CD4-positive, alpha-beta T cell treated with Interleukin-12 subunit alpha and Interleukin-12 subunit beta, for 1 hour (primary cell): ENCODE measurements around the gene KIFBP.
A peak's percentile ranks its signal among the peaks of the same experiment; 100 is the strongest.

ENCODE experiments used
- DNase-seq: peaks from one replicate; pipeline ENCODE4 v3.0.0-alpha.2; 2020

Gene KIFBP

DNA sequence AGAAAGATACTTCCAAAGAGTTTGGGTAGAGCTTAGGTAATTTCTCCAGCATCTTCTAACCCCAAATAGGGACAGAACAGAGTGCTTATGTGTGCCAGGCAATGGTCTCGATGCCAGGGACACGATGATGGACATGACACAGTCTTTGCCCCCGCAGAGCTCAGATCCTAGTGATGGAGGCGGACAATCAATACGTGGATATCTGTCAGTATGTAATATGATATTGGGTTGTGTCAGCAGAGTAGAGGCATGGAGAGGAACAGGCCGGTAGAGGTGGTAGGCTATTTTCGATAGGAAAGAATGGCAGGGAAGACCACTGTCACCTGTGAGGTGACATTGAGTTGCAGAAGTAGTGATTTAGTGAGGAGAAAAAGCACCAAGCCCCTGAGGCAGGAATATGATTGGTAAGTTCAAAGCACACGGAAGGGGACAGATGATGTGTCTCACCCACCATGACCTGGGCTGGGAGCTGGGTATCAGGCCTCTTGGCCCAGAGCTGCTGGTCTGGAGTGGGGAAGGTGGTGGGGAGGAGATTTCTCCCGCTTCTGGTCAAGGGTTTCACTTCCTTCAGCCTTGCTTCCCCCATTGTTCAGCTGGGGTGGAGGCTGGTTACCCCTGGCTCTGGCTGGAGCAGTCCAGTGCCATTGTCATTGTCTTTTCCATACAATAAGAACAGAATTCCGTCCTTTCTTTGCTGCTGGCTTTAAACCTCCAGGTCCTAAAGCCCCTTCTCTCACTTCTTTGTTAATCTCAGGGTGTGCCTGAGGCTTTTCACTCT lies 63.3 kb downstream of the KIFBP start:
- no peak for DNase-seq

- DNase-seq = no peak
Observed at GRCh38 chr10:69052736-69053135, 64.1 kb downstream of the KIFBP start.

DNA sequence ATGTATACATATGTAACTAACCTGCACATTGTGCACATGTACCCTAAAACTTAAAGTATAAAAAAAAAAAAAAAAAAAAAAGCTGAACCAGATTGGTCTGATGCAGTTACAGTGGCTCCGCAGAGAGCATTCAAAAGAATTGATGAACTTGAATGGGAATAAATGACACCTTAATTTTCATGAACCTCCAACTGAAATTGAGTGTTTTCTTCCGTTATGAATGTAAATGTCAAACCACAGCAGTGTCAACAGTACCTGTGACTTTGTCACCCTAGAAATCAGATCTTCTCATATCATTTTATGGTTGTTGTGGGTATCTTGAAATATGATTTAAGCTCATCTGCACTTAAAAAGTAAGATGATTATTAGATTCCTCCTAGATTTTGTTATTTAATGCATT lies 66.6 kb downstream of the KIFBP start:
- DNase-seq = no peak

- peak; percentile 7 for DNase-seq
Observed at GRCh38 chr10:69056129-69056528, 67.5 kb downstream of the KIFBP start.

GRCh38 chr10:69056536-69057260 lies 68.1 kb downstream of the KIFBP start:
- DNase-seq = no peak

DNA sequence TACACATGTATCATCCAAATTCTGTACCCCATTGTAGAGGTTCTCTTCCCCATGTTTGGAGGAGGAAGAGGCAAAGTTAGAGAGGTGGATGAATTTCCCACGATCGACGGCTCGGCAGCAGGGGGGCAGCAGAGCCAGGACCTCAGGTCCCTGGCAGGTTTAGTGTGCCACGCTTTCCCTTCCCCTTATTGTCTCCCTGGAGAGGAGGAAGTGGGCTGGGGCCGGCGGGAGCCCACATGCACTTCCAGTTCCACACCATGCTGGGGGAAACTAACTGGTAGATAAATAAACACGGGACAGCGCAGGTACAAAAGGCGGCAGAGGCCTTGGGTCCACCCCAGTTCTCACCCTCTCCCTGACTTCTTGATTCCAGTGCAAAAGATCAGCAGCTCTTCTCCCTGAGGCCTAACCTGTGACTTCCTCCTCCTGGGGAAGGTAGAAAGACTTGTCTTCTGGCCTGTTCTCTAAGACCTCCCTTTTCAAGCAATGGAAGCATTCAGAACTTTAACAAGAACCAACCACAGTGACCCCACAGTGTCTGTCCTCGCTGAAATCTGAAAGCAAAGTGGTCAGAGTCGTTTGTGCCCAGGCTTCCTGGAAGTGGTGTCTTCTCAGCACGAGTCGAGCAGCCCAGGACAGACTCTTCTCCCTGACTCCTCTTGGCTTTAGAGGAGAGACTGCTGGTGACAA lies 68.8 kb downstream of the KIFBP start:
- peak; percentile 10 for DNase-seq

- no peak for DNase-seq
Observed at GRCh38 chr10:69057951-69058297, 69.3 kb downstream of the KIFBP start.

- DNase-seq = no peak
Observed at GRCh38 chr10:69060127-69060798, 71.7 kb downstream of the KIFBP start.

DNA sequence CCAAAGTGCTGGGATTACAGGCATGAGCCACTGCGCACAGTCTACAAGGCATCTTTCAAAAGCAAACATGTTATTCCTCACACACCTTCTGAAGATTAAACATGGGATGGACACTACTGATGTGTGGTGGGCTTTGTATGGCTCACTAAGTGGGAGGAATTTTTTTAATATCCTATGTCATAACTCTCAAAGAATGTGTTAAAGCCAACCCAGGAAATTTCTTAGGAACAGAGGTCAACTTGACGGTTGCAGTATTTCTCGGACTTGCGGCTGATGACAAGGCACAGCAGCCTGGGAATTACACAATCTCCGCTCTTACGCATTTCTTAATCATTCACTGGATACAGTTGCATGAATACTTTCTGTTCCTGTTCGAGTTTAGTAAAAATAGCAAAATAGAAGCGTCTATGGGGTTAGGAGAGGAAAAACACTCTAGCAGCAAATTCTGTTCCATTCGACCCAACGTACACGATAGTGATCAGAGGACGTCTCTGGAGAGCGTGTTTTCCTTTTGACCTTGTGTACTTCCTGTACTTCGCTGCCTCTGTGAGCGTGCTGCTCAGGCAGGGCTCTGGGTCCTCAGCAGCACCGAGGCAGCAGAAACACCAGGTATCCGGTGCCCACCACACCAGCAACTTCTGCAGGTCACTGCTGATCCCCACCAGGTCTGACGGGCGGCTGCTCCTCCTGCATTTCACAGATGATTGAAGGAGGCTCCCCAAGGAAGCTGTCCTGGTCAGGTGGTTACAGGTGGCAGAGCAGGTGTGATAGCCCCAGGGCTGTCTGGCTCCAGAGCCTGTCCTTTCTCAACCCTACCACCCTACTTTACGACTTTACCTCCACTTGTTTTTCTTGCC lies 72.9 kb downstream of the KIFBP start:
- DNase-seq = peak; percentile 49

DNA sequence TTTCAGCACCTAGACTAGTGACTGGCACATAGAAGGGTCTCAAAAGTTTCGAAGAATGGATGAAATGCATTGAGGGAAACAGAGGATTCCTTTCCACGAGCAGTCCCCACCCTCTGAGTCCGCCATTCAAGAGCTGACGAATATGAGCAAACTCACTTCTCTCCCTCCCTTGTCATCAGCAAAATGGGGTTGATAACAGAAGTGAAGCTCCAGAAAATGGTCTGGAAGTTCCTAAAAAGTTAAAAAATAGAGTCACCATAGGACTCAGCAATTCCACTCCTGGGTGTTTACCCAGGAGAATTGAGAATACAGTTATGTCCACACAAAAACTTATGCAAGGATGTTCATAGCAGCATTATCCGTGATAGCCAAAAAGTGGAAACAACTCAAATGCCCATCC lies 74.3 kb downstream of the KIFBP start:
- DNase-seq = no peak

GRCh38 chr10:69064762-69065328 lies 76.2 kb downstream of the KIFBP start:
- no peak for DNase-seq

DNA sequence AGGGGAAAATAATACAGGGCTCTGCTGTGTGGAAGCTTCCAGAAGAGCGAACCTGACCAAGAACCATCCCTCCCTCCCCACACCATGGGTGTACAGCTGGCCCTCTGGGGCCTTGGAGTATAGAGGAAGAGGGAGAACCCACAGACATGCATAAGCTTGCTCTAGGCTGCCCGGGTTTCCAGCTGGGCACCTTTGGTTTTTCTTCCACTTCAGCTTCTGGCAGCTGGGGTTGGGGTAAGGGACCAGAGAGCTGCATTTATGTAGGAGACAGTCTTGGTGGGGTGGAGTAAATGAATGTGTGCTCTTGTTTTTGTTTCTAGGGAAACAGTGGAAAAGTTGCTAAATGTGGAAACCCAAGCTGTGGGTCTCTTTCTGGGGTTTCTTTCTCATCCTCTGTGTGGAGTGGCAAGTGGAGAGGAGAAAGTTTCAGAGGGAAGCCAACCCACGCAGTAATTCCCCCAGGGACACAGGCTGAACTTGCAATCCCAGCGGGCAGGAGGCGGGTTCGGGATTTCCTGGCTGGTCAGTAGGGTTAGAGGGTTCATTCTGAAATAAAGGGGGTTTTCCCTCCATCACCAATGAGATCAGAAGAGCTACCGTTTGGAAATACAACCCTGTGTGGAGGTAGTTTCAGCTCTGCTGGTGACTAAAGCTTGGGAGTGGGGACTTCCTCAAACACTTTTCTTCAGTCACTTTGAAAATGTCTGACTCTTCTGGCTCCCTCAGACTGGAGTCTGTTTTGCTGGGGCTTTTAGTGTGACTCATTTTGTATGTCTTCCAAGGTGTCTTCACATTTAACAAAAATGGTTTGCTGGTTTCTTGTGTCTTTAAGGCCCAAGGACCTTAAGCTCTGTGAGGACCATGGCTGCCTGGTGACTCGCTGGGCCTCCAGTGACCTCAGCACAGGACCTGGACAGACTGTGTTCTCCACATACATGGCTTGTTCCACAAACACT lies 77.1 kb downstream of the KIFBP start:
- DNase-seq = peak; percentile 35
